ENCODE measurements around the gene PPP1R3D. TPM values are rescaled to one million over a fixed set of nuclear protein-coding genes. Genes with fewer than 3 reads are reported as not detected.

PPP1R3D gene
- total RNA-seq, 1 donor from 2014 or later = 11.4 TPM

- intact Hi-C loops (cut with micrococcal nuclease) = no loop called here
- Histone ChIP-seq H3K4me3 (no peak overlapping the region), H3K36me3 (no peaks in the 10 kb centered on the region), H3K9me3 (replicated peaks) (no peaks in the 10 kb centered on the region), H3K4me1 (peaks cover 10% of the 10 kb centered on the region), H3K27me3 (ENCODE audit: low read depth) (no peaks in the 10 kb centered on the region), H3K27ac (replicated peaks) (no peak overlapping the region)
- no peak for DNase-seq
- TF ChIP-seq CTCF (IDR thresholded peaks at IDR 0.05; ENCODE audit: borderline replicate concordance) = no peak
Measured at GRCh38 chr20:59984541-59984940, 44.4 kb upstream of the PPP1R3D start.

GRCh38 chr20:59983076-59983475, 43.0 kb upstream of the PPP1R3D start:
- intact Hi-C loops (cut with micrococcal nuclease) = no loop called here
- H3K4me3 ChIP-seq = no peak overlapping the region
- no peak overlapping the region for H3K27ac ChIP-seq (replicated peaks)
- no peaks in the 10 kb centered on the region for H3K27me3 ChIP-seq (ENCODE audit: low read depth)
- H3K4me1 ChIP-seq = peaks cover 10% of the 10 kb centered on the region
- no peaks in the 10 kb centered on the region for H3K9me3 ChIP-seq (replicated peaks)
- DNase-seq = no peak
- no peaks in the 10 kb centered on the region for H3K36me3 ChIP-seq
- TF ChIP-seq CTCF (IDR thresholded peaks at IDR 0.05; ENCODE audit: borderline replicate concordance) = no peak

- TF ChIP-seq CTCF (IDR thresholded peaks at IDR 0.05; ENCODE audit: borderline replicate concordance) = no peak
- Histone ChIP-seq H3K36me3 (no peaks in the 10 kb centered on the region), H3K4me1 (no peaks in the 10 kb centered on the region), H3K4me3 (no peak overlapping the region), H3K27ac (replicated peaks) (no peak overlapping the region), H3K9me3 (replicated peaks) (no peaks in the 10 kb centered on the region), H3K27me3 (ENCODE audit: low read depth) (no peaks in the 10 kb centered on the region)
- no peak for DNase-seq
- intact Hi-C loops (cut with micrococcal nuclease) = no loop called here
Measured at GRCh38 chr20:59977086-59977485, 37.0 kb upstream of the PPP1R3D start.

GRCh38 chr20:59976156-59976782, 36.2 kb upstream of the PPP1R3D start:
- no peaks in the 10 kb centered on the region for H3K36me3 ChIP-seq
- no peak overlapping the region for H3K27ac ChIP-seq (replicated peaks)
- no peaks in the 10 kb centered on the region for H3K27me3 ChIP-seq (ENCODE audit: low read depth)
- no peak for TF ChIP-seq CTCF (IDR thresholded peaks at IDR 0.05; ENCODE audit: borderline replicate concordance)
- intact Hi-C loops (cut with micrococcal nuclease) = no loop called here
- H3K9me3 ChIP-seq (replicated peaks) = no peaks in the 10 kb centered on the region
- no peak for DNase-seq
- H3K4me1 ChIP-seq = no peaks in the 10 kb centered on the region
- no peak overlapping the region for H3K4me3 ChIP-seq

GRCh38 chr20:59972037-59972801, 32.1 kb upstream of the PPP1R3D start:
- no peak overlapping the region for H3K4me3 ChIP-seq
- no peak for TF ChIP-seq CTCF (IDR thresholded peaks at IDR 0.05; ENCODE audit: borderline replicate concordance)
- intact Hi-C loops (cut with micrococcal nuclease) = no loop called here
- no peaks in the 10 kb centered on the region for H3K4me1 ChIP-seq
- H3K36me3 ChIP-seq = no peaks in the 10 kb centered on the region
- no peaks in the 10 kb centered on the region for H3K27me3 ChIP-seq (ENCODE audit: low read depth)
- no peaks in the 10 kb centered on the region for H3K9me3 ChIP-seq (replicated peaks)
- DNase-seq = no peak
- H3K27ac ChIP-seq (replicated peaks) = no peak overlapping the region
